Right lobe of liver (tissue), 6 donors: ENCODE data around the gene KIF6. TPM values are rescaled to one million over a fixed set of nuclear protein-coding genes. Genes with fewer than 3 reads are reported as not detected.
"Not testable (repeated sequence)": the region's sequence is repeated elsewhere in the genome, so short reads cannot be mapped to it uniquely, and the experiment has no call there.

Source experiments
- ATAC-seq, 4 donors: fragments of 200-7000 bp; cut with Tn5 transposase; one replicate each; pipeline ENCODE4 v1.9.1; 2020; ENCODE audit warnings: mild to moderate bottlenecking in 4 of 4, moderate library complexity in 4 of 4
- DNase-seq, 3 donors: peaks; one replicate each; pipeline ENCODE4 v3.0.0-alpha.2; 2020
- H3K27ac ChIP-seq, 3 donors: fragments of 200-600 bp; one replicate each; pipeline ENCODE4 v1.8.0; 2022
- H3K27me3 ChIP-seq, 2 donors: fragments of 200-600 bp; one replicate each; pipeline ENCODE4 v1.8.0; 2022
- H3K36me3 ChIP-seq, 4 donors: fragments of 200-600 bp; sonication (generic) in 1 of 4; one replicate each; pipeline versions ENCODE4 v1.5.1 to v1.8.0; 2017 to 2022; ENCODE audit warnings: control low read depth in 1 of 4
- H3K4me1 ChIP-seq, 4 donors: fragments of 200-600 bp; sonication (generic) in 1 of 4; one replicate each; pipeline versions ENCODE4 v1.5.1 to v1.8.0; 2017 to 2022; ENCODE audit warnings: control low read depth in 1 of 4
- H3K4me3 ChIP-seq, 3 donors: fragments of 200-600 bp; one replicate each; pipeline ENCODE4 v1.8.0; 2022
- H3K9me3 ChIP-seq, 4 donors: fragments of 200-600 bp; sonication (generic) in 1 of 4; one replicate each; pipeline versions ENCODE4 v1.5.1 to v1.8.0; 2017 to 2022; ENCODE audit warnings: control low read depth in 1 of 4
- CTCF ChIP-seq, 4 donors: fragments of 200-600 bp in 3 of 4; fragments of 450-650 bp in 1 of 4; IDR thresholded peaks; one replicate each; pipeline versions ENCODE4 v1.5.1 to v1.8.0; 2016 to 2022; ENCODE audit warnings: antibody characterized with exemption in 4 of 4, mild to moderate bottlenecking in 2 of 4
- POLR2A ChIP-seq: fragments of 450-650 bp; IDR thresholded peaks from one replicate; pipeline ENCODE4 v1.6.1; 2017; ENCODE audit warnings: antibody characterized with exemption, mild to moderate bottlenecking
- WGBS: methylation state at CpG from one replicate; pipeline ENCODE4 v1.1.6; 2018; ENCODE audit warnings: low coverage, low lambda C conversion rate; ENCODE audit not compliant: insufficient coverage; ENCODE audit errors: missing lambda C conversion rate; 5-methylcytosine and 5-hydroxymethylcytosine counted together
- intact Hi-C, 2 donors: fragments of 100-400 bp; cut with DNase I; formaldehyde crosslinking; loops; one replicate each; pipeline versions ENCODE4 v1.11.2 to v1.14.1; 2022
- total RNA-seq, 6 experiments: library from RNA; depleted of rRNA in 2 of 6; stranded (reverse); fragments of >200 nt in 2 of 6; fragmentation: NEBNext Ultra II Directional in 3 of 6; extraction: Animal tissue kit (Norgen Biotek cat#: 25700) in 3 of 6; gene quantifications; one replicate each; pipeline versions ENCODE4 v1.1.0 to v1.2.4, GENCODE V29; 2016 to 2023
- donor health status: DM: no; HTN: yes; CAD: no.
- donor health status: DM: no; HTN: no; CAD: no.
- donor health status: DM: no; HTN: no; CAD: no.
- donor health status: DM: no; HTN: yes; CAD: no.
- donor health status: DM: no; HTN: yes; CAD: no.

Gene KIF6
- total RNA-seq, 6 experiments from 2014 or later = 0.18 to 0.83 (median 0.37) TPM; not detected in 2

DNA sequence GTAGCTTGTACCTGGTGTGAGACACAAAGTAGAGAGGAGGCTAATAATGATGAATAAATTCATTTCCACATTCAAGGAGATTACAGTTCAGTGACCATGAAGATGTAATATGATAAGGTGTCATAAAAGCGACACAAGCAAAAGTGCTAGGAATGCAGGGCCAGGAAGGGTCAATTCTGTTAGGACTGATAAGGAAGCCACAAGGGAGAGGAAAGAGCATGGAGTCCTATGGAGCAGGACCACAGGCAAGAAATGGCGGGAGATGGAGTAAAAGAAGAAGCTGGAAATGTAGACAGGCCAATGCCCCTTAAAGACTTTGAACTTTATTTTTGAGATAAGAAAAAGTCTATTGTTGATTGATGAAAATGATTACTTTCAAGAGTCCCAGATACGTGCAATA is 240.9 kb downstream of the KIF6 start:
- Histone ChIP-seq H3K9me3 (no peaks in the 10 kb centered on the region), H3K27ac (no peak overlapping the region), H3K36me3 (no peaks in the 10 kb centered on the region), H3K27me3 (no peaks in the 10 kb centered on the region), H3K4me1 (peaks cover 0 to 13% (median 0%) of the 10 kb centered on the region in 4 donors), H3K4me3 (no peak overlapping the region)
- intact Hi-C loops = no loop called here
- 76% methylated on average over 2 of the region's 3 CpGs for WGBS
- DNase-seq (no peak), ATAC-seq (no peak)
- TF ChIP-seq POLR2A (no peak), CTCF (IDR thresholded peaks at IDR 0.05) (no peak)

GRCh38 chr6:39479819-39480218 is 245.4 kb downstream of the KIF6 start:
- H3K27ac ChIP-seq, H3K9me3 ChIP-seq, ATAC-seq, DNase-seq, H3K4me3 ChIP-seq, H3K4me1 ChIP-seq, H3K27me3 ChIP-seq, H3K36me3 ChIP-seq, intact Hi-C loops: not testable (repeated sequence)
- WGBS = 82% methylated on average over 1 of the region's 1 CpG

DNA sequence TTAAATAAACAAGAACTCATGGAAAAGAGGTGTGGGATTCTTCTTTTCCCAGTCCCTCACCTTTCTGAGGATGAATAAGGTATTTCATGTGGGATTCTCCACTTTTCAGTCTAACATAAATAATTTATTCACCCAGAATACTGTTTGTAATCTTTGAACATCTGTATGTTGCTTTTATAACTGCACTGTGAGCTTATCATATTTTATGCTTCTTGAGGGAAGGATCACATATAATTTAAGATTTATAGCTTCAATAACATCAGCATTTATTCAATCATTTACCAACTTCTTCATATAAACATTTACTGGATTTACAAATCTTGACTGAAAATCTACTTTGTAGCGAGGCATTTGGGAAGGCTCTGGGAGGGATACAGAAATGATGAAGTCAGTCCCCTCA is 248.5 kb downstream of the KIF6 start:
- H3K4me1 ChIP-seq = no peaks in the 10 kb centered on the region
- ATAC-seq = no peak
- H3K36me3 ChIP-seq = no peaks in the 10 kb centered on the region
- no peaks in the 10 kb centered on the region for H3K9me3 ChIP-seq
- TF ChIP-seq POLR2A (no peak), CTCF (IDR thresholded peaks at IDR 0.05) (no peak)
- no peaks in the 10 kb centered on the region for H3K27me3 ChIP-seq
- no peak overlapping the region for H3K4me3 ChIP-seq
- intact Hi-C loops = no loop called here
- no peak overlapping the region for H3K27ac ChIP-seq
- DNase-seq = no peak
- WGBS = 89% methylated on average over 1 of the region's 1 CpG

GRCh38 chr6:39476151-39476550 is 249.1 kb downstream of the KIF6 start:
- ATAC-seq = no peak
- Histone ChIP-seq H3K4me1 (no peaks in the 10 kb centered on the region), H3K27me3 (no peaks in the 10 kb centered on the region), H3K27ac (no peak overlapping the region), H3K9me3 (no peaks in the 10 kb centered on the region), H3K4me3 (no peak overlapping the region), H3K36me3 (no peaks in the 10 kb centered on the region)
- TF ChIP-seq CTCF (IDR thresholded peaks at IDR 0.05) (no peak), POLR2A (no peak)
- intact Hi-C loops = no loop called here
- WGBS = 33% methylated on average over 1 of the region's 1 CpG
- DNase-seq = no peak

DNA sequence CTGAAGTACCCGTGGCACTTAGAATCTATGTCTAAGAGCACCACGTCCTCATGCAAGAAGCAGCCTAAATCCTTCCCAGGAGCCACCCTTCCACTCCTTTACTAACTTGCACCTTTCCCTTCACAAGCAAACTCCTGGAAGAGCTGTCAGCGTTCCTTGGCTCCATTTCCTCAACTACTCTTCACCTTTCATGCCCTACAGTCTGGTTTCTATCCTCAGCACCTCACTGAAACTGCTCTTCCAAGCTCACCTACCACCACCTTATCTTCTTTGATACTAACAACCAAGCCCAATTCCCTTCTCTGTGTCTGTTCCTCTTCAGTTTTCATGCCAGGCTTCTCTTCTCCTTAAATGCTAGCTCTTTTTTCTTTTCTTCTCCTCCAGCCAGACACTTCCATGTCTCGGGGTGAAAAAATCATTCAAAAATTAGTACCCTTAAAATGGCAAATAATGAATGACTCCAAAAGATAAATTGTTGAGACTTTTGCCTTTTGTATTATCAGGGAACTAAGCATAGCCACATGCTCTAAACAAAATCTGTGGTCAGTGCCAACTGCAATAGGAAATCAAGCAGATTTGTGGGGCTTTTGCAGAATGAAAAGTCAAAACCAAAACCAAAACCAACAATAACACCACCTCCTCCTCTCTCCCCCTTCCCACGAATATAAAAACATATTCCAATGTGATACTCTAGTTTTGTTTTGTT is 253.1 kb downstream of the KIF6 start:
- intact Hi-C loops = no loop called here
- Histone ChIP-seq H3K4me3 (no peak overlapping the region), H3K36me3 (no peaks in the 10 kb centered on the region), H3K4me1 (no peaks in the 10 kb centered on the region), H3K27ac (no peak overlapping the region), H3K9me3 (no peaks in the 10 kb centered on the region), H3K27me3 (no peaks in the 10 kb centered on the region)
- WGBS = 45% methylated on average over 4 of the region's 5 CpGs
- no peak for DNase-seq
- ATAC-seq = no peak
- TF ChIP-seq CTCF (IDR thresholded peaks at IDR 0.05) (no peak), POLR2A (no peak)
